Heart right ventricle (tissue), 16 donors: ENCODE measurements around the gene CHMP2B. TPM values are rescaled to one million over a fixed set of nuclear protein-coding genes. Genes with fewer than 3 reads are reported as not detected.

ENCODE experiments used
- ATAC-seq, 8 donors: fragments of 200-7000 bp; cut with Tn5 transposase; one replicate each; pipeline ENCODE4 v1.9.1; 2020; ENCODE audit warnings: mild to moderate bottlenecking in 8 of 8, moderate library complexity in 8 of 8, moderate number of reproducible peaks in 1 of 8
- DNase-seq, 2 donors: peaks; one replicate each; pipeline ENCODE4 v3.0.0-alpha.2; 2020
- H3K27ac ChIP-seq, 10 donors: fragments of 200-600 bp; sonication (generic) in 2 of 10; one replicate each; pipeline versions ENCODE4 v1.5.0 to v1.8.0; 2020 to 2022; ENCODE audit warnings: mild to moderate bottlenecking in 3 of 10
- H3K27me3 ChIP-seq, 7 donors: fragments of 200-600 bp; one replicate each; pipeline ENCODE4 v1.8.0; 2021 to 2022; ENCODE audit warnings: mild to moderate bottlenecking in 2 of 7
- H3K36me3 ChIP-seq, 9 donors: fragments of 200-600 bp; sonication (generic) in 1 of 9; one replicate each; pipeline versions ENCODE4 v1.5.0 to v1.8.0; 2020 to 2022; ENCODE audit warnings: mild to moderate bottlenecking in 2 of 9
- H3K4me1 ChIP-seq, 9 donors: fragments of 200-600 bp; sonication (generic) in 1 of 9; one replicate each; pipeline versions ENCODE4 v1.5.0 to v1.8.0; 2020 to 2022; ENCODE audit warnings: mild to moderate bottlenecking in 4 of 9
- H3K4me3 ChIP-seq, 10 donors: fragments of 200-600 bp; sonication (generic) in 2 of 10; one replicate each; pipeline versions ENCODE4 v1.5.0 to v1.8.0; 2020 to 2022; ENCODE audit warnings: mild to moderate bottlenecking in 7 of 10, moderate library complexity in 2 of 10
- H3K9me3 ChIP-seq, 11 donors: fragments of 200-600 bp in 10 of 11; sonication (generic) in 2 of 11; one replicate each; pipeline versions ENCODE4 v1.5.0 to v1.8.0; 2013 to 2022; ENCODE audit warnings: mild to moderate bottlenecking in 2 of 11, control low read depth in 1 of 11, moderate library complexity in 1 of 11
- WGBS, 2 donors: extraction: QIAGEN DNeasy Blood & Tissue Kit; methylation state at CpG; one replicate each; pipeline ENCODE4 v1.1.7; 2013; ENCODE audit warnings: inconsistent platforms in 1 of 2; 5-methylcytosine and 5-hydroxymethylcytosine counted together
- intact Hi-C, 10 donors: fragments of 100-400 bp; cut with DNase I; formaldehyde crosslinking; loops; one replicate each; pipeline versions ENCODE4 v1.11.1 to v1.14.2; 2022
- polyA plus RNA-seq, 2 donors: library from polyadenylated mRNA; stranded (reverse); fragments of 200-250 nt; gene quantifications; one replicate each; pipeline ENCODE4 v1.2.3, GENCODE V29; 2013
- total RNA-seq, 10 donors: library from RNA; stranded (reverse); fragmentation: NEBNext Ultra II Directional in 3 of 10; extraction: Animal tissue kit (Norgen Biotek cat#: 25700) in 3 of 10; gene quantifications; one replicate each; pipeline versions ENCODE4 v1.2.1 to v1.2.4, GENCODE V29; 2021 to 2023
- TF ChIP-seq, protein P1 (sequence below), 9 donors: fragments of 200-600 bp; sonication (generic) in 2 of 9; IDR thresholded peaks; one replicate each; pipeline versions ENCODE4 v1.5.0 to v1.8.0; 2021 to 2022; ENCODE audit warnings: antibody characterized with exemption in 9 of 9, mild to moderate bottlenecking in 5 of 9, moderate library complexity in 1 of 9
- donor health status: Arrhythmogenic right ventricular cardiomyopathy.
- donor health status: ischemic (EF 13 %, LVEDD 7.1; RV severe dilation, severe dysfunction).
- donor health status: healthy with polysubstance abuse.
- donor health status: DM: no; HTN: yes; CAD: no.
- donor health status: DM: no; HTN: no; CAD: no.
- donor health status: ischemic (EF 25% LVEDD 6.9; RV normal size, moderate dysfunction).
- donor health status: ischemic (EF 25% LVEDD 5.7; RV mildly dilated, moderate dysfunction).
- donor health status: healthy.
- donor health status: DM: yes; HTN: yes; CAD: no.
- donor health status: Ischemic cardiomyopathy.
- donor health status: ischemic (EF 35%, LVEDD 5.7; RV mildly dilated, moderate dysfunction).
- donor health status: nonischemic (EF 11% LVEDD 7.7; RV severe dilation, severe dysfunction).
- donor health status: DM: yes; HTN: yes; CAD: no.
- donor health status: PGD.
- donor health status: ischemic (EF 29% LVEDD 5.4; RV normal size, mild dysfunction).
- donor health status: nonischemic (EF 23%, LVEDD 6.1; RV moderate dilation, normal function).

Gene CHMP2B
- total and polyA plus RNA-seq, 12 donors, result 10.8 to 43.7 (median 35.2) TPM

DNA sequence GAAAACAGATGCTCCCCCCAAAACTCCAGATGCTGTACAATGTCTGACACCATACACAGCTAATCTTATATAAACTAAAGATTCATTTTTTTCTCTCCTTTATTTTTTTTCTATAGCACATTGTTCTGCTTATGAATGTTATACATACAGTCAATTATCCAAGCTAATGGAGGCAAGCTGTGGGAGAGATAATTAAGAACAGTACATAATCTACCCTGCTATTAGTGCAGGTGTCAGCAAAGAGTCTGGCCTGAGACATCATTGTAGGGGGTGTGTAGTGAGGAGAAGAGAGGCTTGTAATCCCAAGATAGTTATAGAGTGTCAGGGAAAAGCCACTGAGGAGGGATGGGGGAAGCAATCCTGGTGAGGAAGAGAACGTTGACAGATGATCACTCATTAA lies 25.4 kb upstream of the CHMP2B start:
- DNase-seq, result no peak
- intact Hi-C loops, result no loop called here
- no peak overlapping the region for H3K27ac ChIP-seq
- WGBS, 2 donors, result 46 to 59% methylated on average over 1 of the region's 1 CpG
- TF ChIP-seq, protein P1, sequence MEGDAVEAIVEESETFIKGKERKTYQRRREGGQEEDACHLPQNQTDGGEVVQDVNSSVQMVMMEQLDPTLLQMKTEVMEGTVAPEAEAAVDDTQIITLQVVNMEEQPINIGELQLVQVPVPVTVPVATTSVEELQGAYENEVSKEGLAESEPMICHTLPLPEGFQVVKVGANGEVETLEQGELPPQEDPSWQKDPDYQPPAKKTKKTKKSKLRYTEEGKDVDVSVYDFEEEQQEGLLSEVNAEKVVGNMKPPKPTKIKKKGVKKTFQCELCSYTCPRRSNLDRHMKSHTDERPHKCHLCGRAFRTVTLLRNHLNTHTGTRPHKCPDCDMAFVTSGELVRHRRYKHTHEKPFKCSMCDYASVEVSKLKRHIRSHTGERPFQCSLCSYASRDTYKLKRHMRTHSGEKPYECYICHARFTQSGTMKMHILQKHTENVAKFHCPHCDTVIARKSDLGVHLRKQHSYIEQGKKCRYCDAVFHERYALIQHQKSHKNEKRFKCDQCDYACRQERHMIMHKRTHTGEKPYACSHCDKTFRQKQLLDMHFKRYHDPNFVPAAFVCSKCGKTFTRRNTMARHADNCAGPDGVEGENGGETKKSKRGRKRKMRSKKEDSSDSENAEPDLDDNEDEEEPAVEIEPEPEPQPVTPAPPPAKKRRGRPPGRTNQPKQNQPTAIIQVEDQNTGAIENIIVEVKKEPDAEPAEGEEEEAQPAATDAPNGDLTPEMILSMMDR (IDR thresholded peaks at IDR 0.05), result no peak
- H3K4me3 ChIP-seq, result no peak overlapping the region
- no peaks in the 10 kb centered on the region for H3K9me3 ChIP-seq
- H3K27me3 ChIP-seq, result peaks cover 0 to 8% (median 0%) of the 10 kb centered on the region in 7 donors
- no peaks in the 10 kb centered on the region for H3K4me1 ChIP-seq
- no peaks in the 10 kb centered on the region for H3K36me3 ChIP-seq
- no peak for ATAC-seq

DNA sequence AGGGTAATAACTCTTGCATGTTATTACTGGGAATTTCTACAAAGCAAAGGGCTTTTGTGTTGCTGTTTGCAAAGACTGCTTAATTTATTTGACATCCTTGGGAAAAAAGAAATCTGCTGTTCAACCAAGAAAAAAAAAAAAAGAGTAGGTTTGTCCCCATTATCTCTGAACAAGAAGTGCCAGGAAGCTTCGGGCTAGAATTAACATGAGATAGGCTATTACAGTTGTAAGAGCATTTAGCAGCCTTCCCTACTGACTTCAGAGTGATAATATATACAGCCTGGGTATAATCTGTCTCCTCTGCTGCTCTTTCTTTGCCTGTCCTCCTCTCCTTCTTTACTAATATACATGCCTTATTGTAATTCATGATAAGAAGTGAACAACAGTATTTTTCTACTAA lies 23.3 kb upstream of the CHMP2B start:
- intact Hi-C loops, result no loop called here
- peaks cover 0 to 8% (median 0%) of the 10 kb centered on the region in 7 donors for H3K27me3 ChIP-seq
- TF ChIP-seq, protein P1 (IDR thresholded peaks at IDR 0.05), result no peak
- H3K4me1 ChIP-seq, result no peaks in the 10 kb centered on the region
- no peaks in the 10 kb centered on the region for H3K36me3 ChIP-seq
- no peak for ATAC-seq
- no peak overlapping the region for H3K4me3 ChIP-seq
- H3K27ac ChIP-seq, result no peak overlapping the region
- H3K9me3 ChIP-seq, result no peaks in the 10 kb centered on the region
- DNase-seq, result no peak
- 15 to 16% methylated on average over 1 of the region's 1 CpG for WGBS, 2 donors

- H3K9me3 ChIP-seq, result no peaks in the 10 kb centered on the region
- no peak overlapping the region for H3K27ac ChIP-seq
- H3K27me3 ChIP-seq, result peaks cover 0 to 13% (median 0%) of the 10 kb centered on the region in 7 donors
- H3K36me3 ChIP-seq, result no peaks in the 10 kb centered on the region
- TF ChIP-seq, protein P1 (IDR thresholded peaks at IDR 0.05), result no peak
- DNase-seq (no peak), ATAC-seq (no peak)
- WGBS, 2 donors, result 45 to 57% methylated on average over 2 of the region's 2 CpGs
- no peaks in the 10 kb centered on the region for H3K4me1 ChIP-seq
- no peak overlapping the region for H3K4me3 ChIP-seq
- intact Hi-C loops, result no loop called here
Measured at GRCh38 chr3:87206070-87206469, 21.0 kb upstream of the CHMP2B start.

DNA sequence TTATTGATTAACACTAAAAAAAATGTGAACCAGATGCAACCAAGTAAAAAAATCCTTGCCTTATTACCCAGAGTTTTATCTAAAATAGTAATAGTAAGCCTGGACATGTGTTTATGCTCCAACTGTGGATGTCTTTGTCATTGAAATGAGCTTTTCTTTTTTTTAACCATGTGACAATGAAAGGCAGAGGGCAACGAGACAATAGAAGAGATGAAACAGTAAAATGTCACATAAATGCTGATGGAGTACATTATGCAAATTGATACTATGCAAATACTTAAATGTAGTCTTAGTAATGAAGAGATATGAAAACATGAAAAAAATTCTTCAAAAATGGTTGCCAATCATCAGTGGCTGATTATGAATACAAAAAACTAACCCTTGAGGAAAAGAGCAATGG lies 20.5 kb upstream of the CHMP2B start:
- intact Hi-C loops, result no loop called here
- Histone ChIP-seq H3K36me3 (no peaks in the 10 kb centered on the region), H3K9me3 (no peaks in the 10 kb centered on the region), H3K27me3 (peaks cover 0 to 13% (median 0%) of the 10 kb centered on the region in 7 donors), H3K27ac (no peak overlapping the region), H3K4me3 (no peak overlapping the region), H3K4me1 (no peaks in the 10 kb centered on the region)
- DNase-seq (no peak), ATAC-seq (no peak)
- 54 to 73% methylated on average over 1 of the region's 1 CpG for WGBS, 2 donors
- TF ChIP-seq, protein P1 (IDR thresholded peaks at IDR 0.05), result no peak
